Urothelium cell line (cell line): ENCODE measurements around the gene SLC35A2.

Source experiments
- DNase-seq: peaks from one replicate; pipeline ENCODE4 v3.0.0; 2011; ENCODE audit warnings: low spot score, mixed read lengths
- FAIRE-seq: peaks from 2 replicates; lab custom pipeline; 2011; peaks lifted over from hg19 to GRCh38; lab: Jason Lieb, UNC

Gene SLC35A2

DNA sequence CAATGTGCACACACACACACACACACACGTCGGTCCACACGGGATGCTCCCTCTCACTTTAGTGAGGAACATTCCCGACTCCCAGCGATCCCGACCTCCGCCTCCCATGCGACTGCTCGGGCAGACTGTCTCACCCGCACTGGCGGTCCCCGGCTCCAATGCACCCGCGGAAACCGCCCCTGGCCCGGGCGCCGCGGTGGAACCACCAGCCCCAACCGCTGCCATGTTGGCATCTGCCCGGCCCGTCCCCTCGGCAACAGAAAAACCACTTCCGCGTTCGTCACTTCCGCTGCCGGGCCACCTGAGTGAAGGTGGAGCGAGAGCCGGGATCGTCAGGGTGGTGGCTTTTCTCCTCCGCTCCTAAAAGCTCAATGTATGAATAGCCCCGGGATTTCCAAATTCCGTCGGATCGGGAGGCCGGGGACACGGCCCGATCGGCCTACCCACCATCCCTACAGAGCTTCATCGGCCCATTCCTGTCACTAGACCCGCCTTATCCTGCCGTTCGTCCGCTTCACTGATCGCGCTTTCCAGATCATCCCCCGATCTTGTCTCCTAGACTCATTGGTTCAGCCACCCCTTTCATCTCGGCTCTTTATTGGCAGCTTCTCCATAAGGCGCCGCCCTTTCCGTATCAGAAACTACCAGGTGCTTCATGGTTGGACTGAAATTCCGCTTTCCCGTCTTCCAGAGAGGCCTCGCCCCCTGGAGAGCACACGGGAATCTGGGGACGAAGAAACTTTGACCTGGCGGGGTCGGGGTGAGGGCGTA, at the start of gene SLC35A2:
TSS of gene SLC35A2 (minus strand) at position 235 of the 771 bp plus-strand sequence. CDS start at position 225, 10 bp downstream.
- FAIRE-seq (no peak), DNase-seq (peak; percentile 84)

DNA sequence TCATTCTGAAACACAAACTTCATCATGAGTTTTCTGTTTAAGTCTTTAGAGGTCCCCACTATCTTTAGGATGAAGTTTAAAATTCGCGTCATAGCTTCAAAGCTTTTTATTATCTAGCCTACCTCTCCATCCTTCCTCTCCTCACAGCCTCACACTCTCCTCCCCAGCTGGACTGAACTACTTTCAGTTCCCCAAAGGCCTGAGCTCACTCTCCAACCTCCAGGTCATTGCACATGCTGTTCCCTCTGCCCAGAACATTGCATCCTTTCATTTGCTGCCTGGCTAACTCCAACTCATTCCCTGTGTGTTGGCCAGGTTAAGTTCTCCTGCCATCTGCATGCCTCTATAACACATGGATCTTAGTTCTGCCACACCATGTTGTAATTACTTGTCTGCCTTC, 48.8 kb upstream of the SLC35A2 start:
- no peak for FAIRE-seq
- DNase-seq: no peak

DNA sequence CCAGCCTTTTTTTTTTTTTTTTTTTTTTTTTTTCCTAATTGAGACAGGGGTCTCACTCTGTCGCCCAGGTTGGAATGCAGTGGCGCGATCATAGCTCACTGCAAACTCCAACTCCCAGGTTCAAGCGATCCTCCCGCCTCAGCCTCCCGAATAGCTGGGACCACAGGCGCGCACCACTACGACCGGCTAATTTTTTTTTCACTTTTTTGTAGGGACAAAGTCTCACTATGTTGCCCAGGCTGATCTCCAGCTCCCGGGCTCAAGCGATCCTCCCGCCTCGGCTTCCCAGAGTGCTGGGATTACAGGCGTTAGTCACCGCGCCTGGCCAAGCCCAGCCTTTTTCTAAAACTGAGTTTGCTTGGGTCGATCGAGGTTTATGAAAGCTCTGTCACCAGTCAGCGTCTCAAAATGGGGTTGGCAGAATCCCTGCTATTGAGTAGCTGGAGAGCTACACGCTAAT, 47.2 kb upstream of the SLC35A2 start:
- FAIRE-seq (no peak), DNase-seq (no peak)

DNA sequence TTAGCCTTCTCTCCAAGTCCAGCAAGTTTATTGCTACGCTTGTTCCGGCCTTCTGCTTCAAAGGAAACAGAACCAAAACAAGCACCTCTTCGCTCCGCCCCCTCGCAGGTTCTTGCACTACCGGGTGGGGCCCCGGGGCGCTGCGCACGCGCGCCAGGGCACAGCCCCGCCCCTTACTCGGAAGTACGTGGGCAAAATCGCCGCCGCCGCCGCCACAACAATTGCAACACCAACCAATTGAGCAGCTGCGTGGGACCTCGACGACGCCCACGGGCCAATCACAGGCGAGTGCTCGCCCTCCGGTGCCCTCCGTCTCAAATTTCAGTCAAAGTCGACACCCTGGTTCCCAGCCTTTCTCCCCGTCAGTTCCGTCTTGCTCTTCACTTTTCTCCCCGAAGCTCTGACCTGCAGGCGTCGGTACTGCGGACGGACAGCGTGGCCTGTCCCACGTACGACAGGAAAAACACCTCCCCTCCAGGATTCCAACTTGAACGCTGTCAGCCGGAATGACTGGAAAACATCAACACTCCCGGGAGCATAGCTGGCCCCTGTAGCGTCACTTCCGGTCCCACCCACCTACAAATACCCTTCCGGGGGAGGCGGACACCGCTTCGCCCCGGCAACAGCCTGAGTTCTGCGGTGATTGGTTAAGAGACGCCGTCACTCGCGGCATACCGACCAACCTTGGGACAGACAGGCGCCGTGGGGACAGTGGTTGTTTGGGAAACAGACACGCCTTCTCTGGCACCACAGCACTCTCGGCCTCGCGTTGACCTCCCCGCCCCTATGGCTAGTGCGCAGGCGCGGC, 46.6 kb upstream of the SLC35A2 start:
- peak; percentile 95 for FAIRE-seq
- DNase-seq: peak; percentile 97

DNA sequence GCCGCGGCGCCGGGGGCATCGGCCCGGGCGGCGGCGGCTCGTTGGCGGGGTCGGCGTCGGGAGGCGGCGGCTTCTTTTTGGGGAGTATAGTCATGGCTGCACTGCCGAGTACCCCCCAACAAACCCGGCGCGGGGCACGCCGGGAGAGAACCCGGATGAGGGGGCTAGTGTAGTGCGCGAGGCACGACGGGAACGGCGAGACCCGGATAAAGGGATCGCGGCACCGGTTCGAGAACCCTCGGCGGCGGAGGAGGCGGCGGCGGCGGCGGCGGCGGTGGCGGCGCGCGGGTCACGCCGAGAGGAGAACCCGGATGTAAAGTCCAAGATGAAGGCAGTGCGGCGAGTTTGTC, 46.0 kb upstream of the SLC35A2 start, which contains the start of gene OTUD5:
TSS of gene OTUD5 (minus strand) at position 131 of the 350 bp plus-strand sequence. CDS start at position 94, 37 bp downstream.
- DNase-seq: peak; percentile 72
- FAIRE-seq: no peak

DNA sequence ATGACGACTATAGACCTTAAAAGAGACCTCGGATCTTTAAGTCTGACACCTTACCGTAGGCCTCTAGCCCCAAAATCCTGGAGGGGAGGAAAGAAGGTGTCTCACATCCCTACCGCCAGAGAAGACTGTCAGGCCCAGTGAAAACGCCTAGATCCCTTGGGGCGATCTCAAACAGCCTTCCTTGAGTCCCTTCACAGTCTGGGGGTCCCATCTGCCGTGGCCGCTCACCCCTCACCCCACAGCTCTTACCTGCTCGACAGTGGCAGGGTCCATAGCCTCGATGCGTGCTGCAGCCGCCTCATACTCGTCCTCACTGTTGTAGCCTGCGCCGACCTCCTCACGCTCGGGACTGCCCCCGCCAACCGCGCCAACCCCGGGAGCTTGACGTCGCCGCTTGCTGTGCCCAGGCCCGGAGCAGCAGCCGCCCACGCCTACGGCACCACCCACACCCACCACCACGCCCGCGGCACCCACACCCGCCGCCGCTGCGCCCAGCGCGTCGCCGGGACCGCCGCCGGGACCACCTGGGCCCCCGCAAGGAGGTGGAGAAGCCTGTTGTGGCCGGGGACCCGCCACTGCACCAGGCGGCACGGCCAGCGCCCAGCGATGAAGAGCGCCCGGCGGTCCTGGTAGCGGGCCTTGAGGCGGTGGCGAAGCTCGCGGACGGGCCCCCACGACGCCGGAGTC, 45.4 kb upstream of the SLC35A2 start:
- FAIRE-seq (no peak), DNase-seq (no peak)

DNA sequence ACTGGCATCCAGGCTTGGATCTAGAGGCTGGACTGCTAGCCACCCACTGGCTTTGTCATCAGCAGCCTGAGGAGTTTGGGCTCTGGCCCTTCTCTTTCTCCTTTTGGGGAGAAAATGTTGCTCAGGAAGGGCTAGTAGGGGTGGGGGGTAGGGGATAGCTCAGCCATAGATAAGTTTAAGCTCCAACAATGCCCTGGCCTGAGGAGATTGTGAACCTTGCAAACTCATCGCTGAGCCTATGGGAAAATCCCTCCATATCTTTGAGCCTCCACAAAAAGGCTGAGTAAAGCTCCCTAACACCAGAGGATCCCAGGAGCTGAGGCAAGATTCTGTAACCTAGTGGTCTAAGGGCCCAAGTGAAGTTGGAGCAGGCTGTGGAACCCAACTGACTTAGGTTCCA, 37.1 kb upstream of the SLC35A2 start:
- no peak for FAIRE-seq
- no peak for DNase-seq

DNA sequence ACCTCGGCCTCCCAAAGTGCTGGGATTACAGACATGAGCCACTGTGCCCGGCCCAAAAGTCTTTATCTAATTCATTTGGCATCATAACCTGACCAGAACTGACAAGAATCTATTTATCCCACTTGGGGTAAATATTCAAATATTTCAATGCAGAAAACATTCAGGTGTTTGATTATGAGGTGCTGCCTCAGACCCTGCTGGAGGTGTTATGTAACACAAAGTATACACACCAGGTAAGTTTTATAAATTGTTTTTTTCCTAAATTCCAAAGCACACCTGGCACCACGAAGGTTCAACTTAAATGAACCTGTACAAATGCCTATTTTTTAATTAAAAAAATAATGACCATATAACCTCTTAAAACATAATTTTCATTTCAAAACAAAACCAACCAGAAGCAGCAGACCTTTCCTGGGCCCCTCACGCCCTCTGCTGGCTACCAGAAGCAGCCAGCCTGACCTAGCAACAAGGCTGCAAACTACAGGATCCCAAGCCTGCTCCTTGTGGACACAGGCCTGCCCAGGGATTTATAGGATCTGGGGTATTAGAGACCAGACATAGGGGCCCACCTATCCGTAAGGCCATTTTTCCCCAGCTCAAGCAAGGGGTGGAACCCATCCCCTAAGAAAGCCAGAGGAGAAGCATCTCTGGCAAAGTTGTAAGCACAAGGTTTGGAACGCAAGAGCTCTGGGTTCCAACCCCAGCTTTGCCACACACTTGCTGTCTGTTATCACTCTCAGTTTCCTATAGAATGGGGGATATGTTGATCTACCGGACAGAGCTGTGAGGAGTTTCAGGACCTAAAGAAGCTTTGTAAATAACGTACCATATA, 34.3 kb upstream of the SLC35A2 start:
- FAIRE-seq (no peak), DNase-seq (peak; percentile 62)

DNA sequence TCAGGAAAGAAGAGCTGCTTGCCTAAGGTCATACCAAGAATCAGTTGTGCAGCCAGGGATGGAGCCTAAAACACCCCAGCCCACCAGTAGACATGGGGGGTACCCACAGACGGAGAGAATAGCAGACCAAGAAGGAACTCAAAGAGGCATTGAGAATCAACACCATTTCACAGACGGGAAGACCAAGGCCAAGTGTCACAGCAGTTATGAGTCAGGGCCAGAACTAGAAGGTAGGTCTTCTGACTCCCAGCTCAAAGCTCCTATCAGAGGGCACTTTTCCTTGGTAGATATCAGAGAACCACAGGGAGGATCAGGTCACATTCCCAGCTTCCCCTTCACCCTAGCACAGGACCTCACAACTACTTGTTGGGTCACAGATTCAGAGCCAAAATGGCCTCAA, 31.4 kb upstream of the SLC35A2 start:
- FAIRE-seq (no peak), DNase-seq (no peak)

DNA sequence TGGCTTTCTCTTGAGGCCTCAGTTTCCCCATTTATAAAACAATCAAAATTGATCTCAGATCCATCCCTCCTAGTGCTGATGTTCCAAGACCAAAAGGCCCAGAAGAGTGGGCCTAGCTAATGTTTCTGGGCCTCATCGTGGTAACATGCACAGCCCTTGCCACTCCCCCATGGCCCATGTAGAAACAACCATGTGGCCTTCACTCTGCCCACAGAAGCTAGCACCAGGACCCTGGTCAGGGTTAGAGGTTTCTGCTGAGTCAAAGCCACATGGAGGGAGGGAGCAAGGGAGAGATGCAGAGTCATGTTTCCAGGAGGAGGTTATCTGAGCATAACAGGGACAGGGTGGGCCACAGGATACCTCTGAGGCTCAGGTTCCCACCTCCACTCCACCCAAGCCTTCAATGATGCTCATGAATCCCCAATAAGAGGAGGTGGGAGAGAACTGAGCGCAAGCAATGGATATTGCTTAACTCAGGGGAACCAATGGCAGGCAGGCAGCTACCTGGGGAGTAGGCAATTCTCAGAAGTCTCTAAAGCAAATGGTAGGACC, 29.0 kb upstream of the SLC35A2 start:
- FAIRE-seq (no peak), DNase-seq (no peak)

DNA sequence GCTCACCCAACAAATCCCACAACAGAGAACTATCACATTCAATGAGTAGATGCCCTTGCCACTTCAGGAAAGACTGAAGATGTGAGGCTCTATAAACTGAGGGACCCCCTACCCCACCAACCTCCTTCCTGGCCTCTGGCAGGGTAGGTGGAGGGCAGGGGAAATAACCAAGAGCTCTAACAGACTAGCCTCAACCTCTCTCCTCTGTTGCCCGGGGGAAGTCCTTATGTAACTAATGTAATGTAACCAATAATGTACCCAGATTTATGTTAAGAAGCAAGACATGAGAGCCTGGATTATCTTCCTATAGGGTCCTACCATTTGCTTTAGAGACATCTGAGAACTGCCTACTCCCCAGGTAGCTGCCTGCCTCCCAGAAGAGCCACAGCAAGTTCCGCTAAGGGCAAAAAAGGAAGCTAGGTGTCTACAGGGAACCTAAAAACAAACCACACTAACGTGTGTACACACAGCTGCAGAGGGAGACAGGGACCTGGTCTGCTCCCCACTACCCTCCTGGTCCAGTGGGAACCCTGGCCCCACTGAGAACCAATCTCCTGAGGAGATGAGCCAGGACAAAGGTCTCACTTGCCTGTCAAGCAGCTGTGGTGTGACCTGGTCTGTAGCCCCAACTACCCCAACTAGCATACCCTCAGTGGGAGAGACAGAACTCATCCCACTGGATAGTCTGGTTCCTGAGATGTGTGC, 28.2 kb upstream of the SLC35A2 start:
- DNase-seq (no peak), FAIRE-seq (no peak)

DNA sequence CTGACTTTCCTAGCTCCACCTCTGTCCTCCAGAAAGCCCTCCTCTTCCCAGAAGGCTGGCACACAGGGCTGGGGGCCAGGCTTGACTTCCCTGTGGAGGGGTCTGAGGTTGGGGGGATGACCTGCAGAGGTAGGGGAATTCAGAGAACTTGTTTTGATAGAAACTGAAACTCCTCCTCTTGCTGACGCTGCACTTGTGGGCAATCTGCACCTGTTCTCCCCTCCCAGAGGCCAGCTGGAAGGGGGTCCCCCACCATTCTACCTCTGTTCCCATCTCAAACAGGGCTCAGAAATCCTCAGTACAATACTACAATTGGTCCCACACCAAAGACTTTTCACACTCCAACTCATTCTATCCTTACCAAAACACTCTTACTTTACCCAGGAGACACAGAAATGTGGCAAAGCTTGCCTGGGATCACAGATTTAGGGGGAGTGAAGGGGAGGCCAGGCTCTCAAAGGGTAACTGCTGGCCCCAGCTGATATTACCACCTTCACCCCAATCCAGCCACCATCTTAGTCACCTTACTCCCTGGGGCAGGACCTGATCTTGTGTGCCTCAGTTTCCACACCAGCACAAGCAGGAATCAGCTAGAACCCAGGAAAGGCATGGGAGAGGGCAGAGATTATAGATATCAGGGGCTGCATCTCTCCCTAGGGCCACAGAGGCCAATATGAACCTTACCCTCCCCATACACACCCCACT, 27.4 kb upstream of the SLC35A2 start:
- FAIRE-seq: no peak
- no peak for DNase-seq

DNA sequence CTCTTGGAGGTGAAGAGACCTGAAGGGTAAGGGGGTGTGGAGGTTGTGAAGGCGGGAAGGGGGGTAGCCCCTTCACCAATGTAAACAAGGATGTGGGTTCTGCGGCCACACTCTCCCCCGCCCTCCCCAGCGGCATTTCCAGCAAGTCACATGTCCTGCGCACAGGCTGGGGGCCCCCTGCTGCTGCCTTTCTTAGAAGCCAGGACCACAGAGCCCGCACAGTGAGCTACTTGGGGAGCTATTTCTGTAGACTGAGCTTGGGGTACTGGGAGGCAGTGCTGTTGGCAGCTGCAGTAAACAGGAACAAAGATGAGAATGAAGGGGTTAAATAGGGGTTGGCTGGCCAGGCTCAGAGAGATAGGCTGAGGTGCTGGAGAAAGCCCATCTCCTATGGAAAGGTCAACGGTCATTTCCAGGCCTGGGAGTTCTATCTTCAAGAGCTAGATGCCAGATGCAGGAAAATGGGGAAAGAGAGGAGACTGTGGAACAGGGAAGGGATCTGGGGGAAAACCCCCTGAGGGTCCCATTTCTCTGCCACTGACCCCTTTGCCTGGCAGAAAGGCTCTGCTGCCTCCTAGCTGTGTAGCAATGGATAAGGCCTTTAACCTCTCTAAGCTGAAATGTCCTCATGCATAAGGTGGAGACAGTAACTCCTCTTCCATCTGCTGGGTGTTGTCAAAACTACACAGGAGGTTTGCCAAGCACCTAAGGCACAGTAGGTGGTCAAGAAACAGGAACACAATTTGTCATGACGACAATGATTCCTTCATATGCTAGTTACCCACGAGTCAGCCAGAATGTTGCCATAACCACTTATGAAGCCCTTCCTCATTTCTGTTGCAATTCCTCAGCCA, 25.8 kb upstream of the SLC35A2 start:
- DNase-seq (peak; percentile 15), FAIRE-seq (no peak)

DNA sequence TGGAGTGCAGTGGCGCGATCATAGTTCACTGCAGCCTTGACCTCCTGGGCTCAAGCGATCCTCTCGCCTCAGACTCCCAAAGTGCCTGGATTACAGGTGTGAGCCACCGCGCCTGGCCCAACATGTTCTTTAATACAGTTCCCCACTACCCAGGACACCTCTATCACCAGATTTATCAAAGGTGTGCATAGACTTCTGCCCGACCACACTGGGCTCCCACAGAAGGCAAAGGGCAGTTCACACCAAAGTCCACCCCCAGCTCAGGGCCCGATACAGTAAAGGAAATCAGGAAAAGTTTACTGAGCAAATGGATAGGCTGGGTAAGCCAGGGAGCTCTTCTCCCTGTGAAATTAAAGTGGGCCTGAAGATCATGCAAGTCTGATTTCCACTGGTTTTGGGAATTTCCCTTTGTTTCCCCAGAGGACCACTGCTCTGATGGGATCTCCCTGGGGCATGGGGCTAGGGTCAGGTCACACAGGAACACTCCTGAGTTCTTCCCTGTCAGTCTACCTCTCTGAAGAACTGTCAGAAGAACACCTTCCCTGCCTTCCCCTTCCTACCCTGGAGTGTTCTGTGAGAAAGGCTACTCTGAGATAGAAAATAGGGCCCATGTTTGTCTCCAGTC, 25.1 kb upstream of the SLC35A2 start:
- DNase-seq: no peak
- FAIRE-seq: no peak

DNA sequence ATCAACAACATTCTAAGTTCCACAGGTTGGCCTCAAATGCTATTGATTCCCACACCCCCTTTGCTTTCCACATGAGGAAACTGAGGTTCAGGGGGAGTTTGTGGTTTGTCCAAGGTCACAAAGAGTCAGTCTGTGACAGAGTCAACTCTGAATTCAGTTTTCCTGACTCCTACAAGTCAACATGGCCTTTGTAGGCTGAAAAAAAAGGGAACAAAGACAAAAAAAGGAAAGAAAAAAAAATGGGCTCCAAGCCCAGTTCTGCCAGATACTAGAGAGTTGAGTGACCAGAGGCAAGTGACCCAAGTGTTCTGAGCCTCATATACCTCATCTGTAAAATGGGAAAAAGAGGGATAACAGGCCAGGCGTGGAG, 23.8 kb upstream of the SLC35A2 start:
- DNase-seq (no peak), FAIRE-seq (no peak)

DNA sequence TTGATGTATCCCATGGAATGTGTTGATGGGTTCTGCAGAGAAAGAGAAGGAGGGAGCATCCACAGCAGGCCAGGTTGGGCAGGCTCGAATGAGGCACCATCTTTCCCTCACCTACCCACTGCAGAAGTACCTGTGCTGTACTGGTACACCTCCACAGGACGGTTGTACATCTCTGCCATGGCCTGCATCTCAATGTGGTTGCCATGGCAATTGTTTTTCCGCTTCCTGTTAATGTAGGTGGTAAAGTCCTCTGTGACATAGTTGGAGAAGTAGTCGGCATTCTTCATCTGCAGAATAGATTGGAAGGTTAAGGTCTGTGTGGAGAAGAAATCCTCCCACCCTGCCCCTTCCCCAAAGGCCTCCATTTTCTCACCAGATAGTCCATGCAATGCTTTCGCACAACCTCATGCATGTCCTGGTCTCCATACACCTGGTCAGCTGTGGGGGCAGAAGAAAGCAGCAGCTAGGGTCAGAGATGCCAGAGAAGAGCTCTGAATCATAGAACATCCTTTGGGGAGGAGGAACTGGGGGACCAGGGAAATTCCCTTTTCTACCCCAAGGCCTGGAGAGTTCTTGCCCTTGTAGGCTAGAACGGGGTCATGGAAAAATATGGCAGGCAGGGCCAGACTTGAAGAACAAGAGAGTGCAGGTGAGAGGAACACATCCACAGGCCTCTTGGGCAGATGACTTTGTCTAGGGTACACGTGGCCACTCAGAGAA, 23.3 kb upstream of the SLC35A2 start:
- FAIRE-seq: no peak
- no peak for DNase-seq

DNA sequence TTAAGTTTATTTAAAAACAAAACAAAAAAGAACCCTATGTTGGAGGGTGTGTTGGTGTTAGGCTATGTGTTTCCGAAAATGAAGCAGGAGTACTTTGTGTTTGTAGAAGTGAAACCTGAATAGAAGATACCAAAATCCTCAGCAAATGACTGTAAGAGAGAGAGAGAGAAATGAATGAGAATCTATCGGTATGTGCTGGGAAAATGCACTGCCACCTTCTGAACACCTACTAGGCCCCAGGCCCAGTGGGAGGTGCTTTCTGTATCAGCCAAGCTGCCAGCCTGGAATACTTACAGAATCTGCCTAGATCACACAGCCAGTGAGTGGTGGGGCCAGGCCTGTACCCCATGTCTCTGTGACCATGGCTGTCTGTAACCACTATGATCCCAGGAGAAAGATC, 22.3 kb upstream of the SLC35A2 start:
- no peak for DNase-seq
- no peak for FAIRE-seq
